HepG2 (cell line): ENCODE results near the gene MAP2K7. TPM values are rescaled to one million over a fixed set of nuclear protein-coding genes. Genes with fewer than 3 reads are reported as not detected.

Experiments
- ATAC-seq: fragments of 200-7000 bp; cut with Tn5 transposase; 3 replicates; pipeline ENCODE4 v1.9.1; 2020; ENCODE audit warnings: mild to moderate bottlenecking, moderate library complexity
- BruUV-seq: library from RNA; stranded (reverse); fragments of 400-500 nt; replicated peaks from 2 replicates; lab custom pipeline; 2021; lab: Mats Ljungman, UMichigan
- CTCF ChIA-PET: fragments of 300-600 bp; formaldehyde crosslinking; extraction: SDS; loops from one replicate; lab custom pipeline; 2021; ENCODE audit warnings: low total read pairs, inconsistent platforms, low intra/inter-chr PET ratio; lab: Yijun Ruan, JAX
- POLR2A ChIA-PET: fragments of 350-600 bp; sonication (Branson Sonifier 250); formaldehyde crosslinking; loops from one replicate; lab custom pipeline; 2020; ENCODE audit warnings: antibody characterized with exemption, inconsistent platforms; lab: Yijun Ruan, JAX
- DNase-seq: peaks from one replicate; pipeline ENCODE4 v3.0.0-alpha.2; 2015; ENCODE audit warnings: low spot score
- FAIRE-seq: peaks from 3 replicates; lab custom pipeline; 2011; peaks lifted over from hg19 to GRCh38; lab: Jason Lieb, UNC
- H2AFZ ChIP-seq: one replicate; pipeline ENCODE4 v1.6.1; 2011; ENCODE audit warnings: low read length, inconsistent platforms
- H3K27ac ChIP-seq: fragments of 300-600 bp; 3 replicates; pipeline ENCODE4 v1.8.0; 2011; ENCODE audit warnings: mixed run types, mild to moderate bottlenecking, mixed read lengths, low read length, inconsistent platforms; ENCODE audit not compliant: insufficient read depth; ENCODE audit errors: extremely low read length
- H3K27me3 ChIP-seq, 2 experiments: fragments of 200-600 bp in 1 of 2; 2 replicates in 1 of 2; 3 replicates in 1 of 2; pipeline versions ENCODE4 v1.6.0 to v1.8.0; 2011; ENCODE audit warnings: low read length in 2 of 2, mild to moderate bottlenecking in 2 of 2, moderate library complexity in 2 of 2, inconsistent platforms in 1 of 2; ENCODE audit not compliant: insufficient read depth in 2 of 2, control insufficient read depth in 1 of 2
- H3K36me3 ChIP-seq, 2 experiments: fragments of 200-600 bp in 1 of 2; replicated peaks in 1 of 2; 2 replicates in 1 of 2; 3 replicates in 1 of 2; pipeline versions ENCODE4 v1.5.1 to v1.8.0; 2011; ENCODE audit warnings: low read length in 2 of 2, inconsistent platforms in 1 of 2; ENCODE audit not compliant: insufficient read depth in 2 of 2, control insufficient read depth in 1 of 2
- H3K4me1 ChIP-seq: 2 replicates; pipeline ENCODE4 v1.5.1; 2012; ENCODE audit warnings: low read length, inconsistent platforms; ENCODE audit not compliant: insufficient read depth
- H3K4me2 ChIP-seq: 2 replicates; pipeline ENCODE4 v1.6.0; 2011; ENCODE audit warnings: low read depth, low read length, inconsistent platforms
- H3K4me3 ChIP-seq, 3 experiments: fragments of 200-600 bp in 1 of 3; sonication (generic), shearing (Covaris generic) in 1 of 3; replicated peaks in 1 of 3; 2 replicates each; pipeline ENCODE4 v1.5.1; 2011 to 2016; ENCODE audit warnings: low read length in 3 of 3, inconsistent platforms in 2 of 3, low read depth in 2 of 3, mild to moderate bottlenecking in 2 of 3, control low read depth in 1 of 3, mixed read lengths in 1 of 3; ENCODE audit not compliant: insufficient read depth in 1 of 3
- H3K79me2 ChIP-seq: one replicate; pipeline ENCODE4 v1.6.1; 2011; ENCODE audit warnings: low read length, inconsistent platforms; ENCODE audit not compliant: insufficient read depth
- H3K9ac ChIP-seq: 2 replicates; pipeline ENCODE4 v1.6.0; 2011; ENCODE audit warnings: mild to moderate bottlenecking, low read depth, low read length, inconsistent platforms; ENCODE audit not compliant: insufficient read depth
- H3K9me3 ChIP-seq: 2 replicates; pipeline ENCODE4 v1.5.1; 2012; ENCODE audit warnings: mild to moderate bottlenecking, low read length
- H4K20me1 ChIP-seq: 2 replicates; pipeline ENCODE4 v1.6.0; 2011; ENCODE audit warnings: inconsistent platforms, mild to moderate bottlenecking, low read length, moderate library complexity; ENCODE audit not compliant: insufficient read depth
- ASH2L ChIP-seq: fragments of 300-600, 200-600 bp; sonication (generic); IDR thresholded peaks from 2 replicates; pipeline ENCODE4 v1.7.0; 2017; ENCODE audit warnings: low read depth, mild to moderate bottlenecking, moderate library complexity, mixed read lengths, low read length; ENCODE audit not compliant: insufficient read length
- GPBP1L1 ChIP-seq: sonication (generic); formaldehyde crosslinking; IDR thresholded peaks from 2 replicates; pipeline ENCODE4 v1.5.0; 2020; ENCODE audit warnings: mild to moderate bottlenecking, missing genetic modification reagents
- HMG20A ChIP-seq: IDR thresholded peaks from 2 replicates; pipeline ENCODE4 v1.6.1; 2016; ENCODE audit warnings: borderline replicate concordance
- MTA3 ChIP-seq: sonication (generic); formaldehyde crosslinking; IDR thresholded peaks from 2 replicates; pipeline ENCODE4 v1.4.0; 2020; ENCODE audit warnings: missing genetic modification reagents
- POLR2A ChIP-seq, 2 experiments: IDR thresholded peaks; 2 replicates each; pipeline ENCODE4 v1.6.1; 2011; ENCODE audit warnings: low read depth in 2 of 2, low read length in 2 of 2, mild to moderate bottlenecking in 1 of 2, moderate library complexity in 1 of 2; ENCODE audit not compliant: insufficient read depth in 1 of 2
- SNRNP70 ChIP-seq: fragments of 200-400 bp; formaldehyde crosslinking; IDR thresholded peaks from 2 replicates; pipeline ENCODE4 v1.6.1; 2017; ENCODE audit warnings: mild to moderate bottlenecking, low read depth, low read length, moderate library complexity
- SRY ChIP-seq: sonication (generic); formaldehyde crosslinking; IDR thresholded peaks from 2 replicates; pipeline ENCODE4 v1.8.0; 2022; ENCODE audit warnings: mild to moderate bottlenecking, missing genetic modification reagents
- THRA ChIP-seq: sonication (generic); formaldehyde crosslinking; IDR thresholded peaks from 2 replicates; pipeline ENCODE4 v1.4.0; 2020; ENCODE audit warnings: missing genetic modification reagents, borderline replicate concordance
- ZBTB33 ChIP-seq: sonication (generic); formaldehyde crosslinking; IDR thresholded peaks from 2 replicates; pipeline ENCODE4 v1.4.0; 2020; ENCODE audit warnings: missing genetic modification reagents
- ZBTB49 ChIP-seq: sonication (generic); formaldehyde crosslinking; IDR thresholded peaks from 2 replicates; pipeline ENCODE4 v1.4.0; 2020; ENCODE audit warnings: missing genetic modification reagents, borderline replicate concordance
- ZFP36L1 ChIP-seq: sonication (generic); formaldehyde crosslinking; IDR thresholded peaks from 2 replicates; pipeline ENCODE4 v1.8.0; 2022; ENCODE audit warnings: mild to moderate bottlenecking, missing genetic modification reagents, moderate library complexity
- WGBS: methylation state at CpG from one replicate; pipeline ENCODE4 v1.1.6; 2017; ENCODE audit warnings: low lambda C conversion rate; 5-methylcytosine and 5-hydroxymethylcytosine counted together
- in situ Hi-C: cut with HindIII; loops from 2 replicates; pipeline ENCODE4 v1.10.0; 2017; ENCODE audit warnings: low pct_unique_long_range_greater_than_20kb; ENCODE audit not compliant: extremely low pct_ligation_motif_present
- intact Hi-C: fragments of 100-400 bp; cut with micrococcal nuclease; formaldehyde crosslinking; loops from one replicate; pipeline ENCODE4 v1.10.0; 2022; ENCODE audit not compliant: unreplicated experiment
- polyA plus RNA-seq, 8 experiments: library from polyadenylated mRNA; depleted of rRNA in 3 of 8; stranded (reverse) in 7 of 8; unstranded in 1 of 8; fragments of >200 nt; fragmentation: Illumina TruSeq in 4 of 8; extraction: Trizol in 4 of 8; gene quantifications; 2 replicates each; pipeline versions ENCODE4 v1.2.1 to v1.2.3, GENCODE V29; 2011 to 2016; ENCODE audit warnings: low read depth in 4 of 8, missing spikeins in 1 of 8, mixed read lengths in 1 of 8; ENCODE audit not compliant: insufficient read depth in 1 of 8
- total RNA-seq, 5 experiments: library from RNA; depleted of rRNA; stranded (reverse); fragments of >200 nt; fragmentation: Illumina TruSeq; extraction: Trizol; gene quantifications; 2 replicates each; pipeline ENCODE4 v1.2.3, GENCODE V29; 2016; ENCODE audit warnings: low read depth in 1 of 5

MAP2K7 gene
- total and polyA plus RNA-seq, 2 of the 13 experiments (the other 11 are each of a cell fraction or from before 2014, with no cell fraction given), result 9.0 to 10.8 TPM

GRCh38 chr19:7904074-7905020, 670 bp downstream of the MAP2K7 start (continued):
- TF ChIP-seq THRA (CRISPR knock-in tag) (no peak), SNRNP70 (no peak), ZFP36L1 (CRISPR knock-in tag) (0 out of 2 replicates have a peak, but pooled peaks have one; percentile 22), ASH2L (no peak), MTA3 (CRISPR knock-in tag) (no peak), ZBTB49 (CRISPR knock-in tag) (no peak)

GRCh38 chr19:7905268-7905667, 1.6 kb downstream of the MAP2K7 start:
- no peaks in the 10 kb centered on the region for H3K9me3 ChIP-seq
- ChIA-PET CTCF (no interaction called here), POLR2A (no interaction called here)
- ATAC-seq (no peak), DNase-seq (no peak), FAIRE-seq (no peak)
- TF ChIP-seq HMG20A (CRISPR knock-in tag), result no peak
- no peak for TF ChIP-seq ZBTB33 (CRISPR knock-in tag)
- TF ChIP-seq POLR2A (IDR thresholded peaks at IDR 0.05; ENCODE audit: insufficient read depth in 1 of 2, low read depth in 2 of 2, low read length in 2 of 2), result 0 out of 4 replicates have a peak, but pooled peaks of 1 of the 2 experiments have one; percentile 8
- TF ChIP-seq GPBP1L1, result no peak
- 0 out of 2 replicates have a peak, but pooled peaks have one; percentile 1 for TF ChIP-seq SRY
- peak overlapping the region; percentile 99 for H3K4me2 ChIP-seq
- peak overlapping the region; percentile 71 for H3K27ac ChIP-seq
- peak overlapping the region; percentile 81 for H3K9ac ChIP-seq
- peak overlapping the region; percentile 90 to 100 (median 95); a peak in 5 of 6 replicates for H3K4me3 ChIP-seq
- intact Hi-C loops, result no loop called here
- H3K79me2 ChIP-seq, result peaks cover 29% of the 10 kb centered on the region
- no peaks in the 10 kb centered on the region; a peak in 1 of 5 replicates for H3K27me3 ChIP-seq
- peaks cover 43% of the 10 kb centered on the region for H3K4me1 ChIP-seq
- H4K20me1 ChIP-seq, result peaks cover 13% of the 10 kb centered on the region; the same call in 1 of the 2 replicates
- BruUV-seq, result no TSS peak
- H2AFZ ChIP-seq, result no peak overlapping the region
- in situ Hi-C loops, result no loop called here
- 82% methylated on average over 8 of the region's 10 CpGs for WGBS
- H3K36me3 ChIP-seq, result peaks cover under 1 to 21% of the 10 kb centered on the region in 2 experiments; a peak in 3 of 5 replicates
